PC-9 (cell line): Measurements from ENCODE around the gene CBX2. TPM values are rescaled to one million over a fixed set of nuclear protein-coding genes. Genes with fewer than 3 reads are reported as not detected.

Source experiments
- BruUV-seq: library from RNA; stranded (reverse); fragments of 400-500 nt; replicated peaks from 2 replicates; lab custom pipeline; 2021; lab: Mats Ljungman, UMichigan
- CTCF ChIA-PET: fragments of 300-600 bp; sonication (Branson Sonifier 250); formaldehyde crosslinking; loops from one replicate; lab custom pipeline; 2022; ENCODE audit warnings: antibody characterized with exemption; lab: Charles Lee
- POLR2A ChIA-PET: fragments of 300-600 bp; sonication (Branson Sonifier 250); formaldehyde crosslinking; loops from one replicate; lab custom pipeline; 2022; ENCODE audit warnings: antibody characterized with exemption; ENCODE audit not compliant: unreplicated experiment; lab: Charles Lee
- DNase-seq, 2 experiments: peaks; one replicate each; pipeline versions ENCODE4 v3.0.0 to v3.0.0-alpha.2; 2015 to 2022; ENCODE audit warnings: mixed read lengths in 1 of 2
- H2AFZ ChIP-seq: fragments of 200-600 bp; sonication (generic); 2 replicates; pipeline ENCODE4 v1.8.1; 2017; ENCODE audit warnings: antibody characterized with exemption
- H3F3A ChIP-seq: fragments of 200-600 bp; sonication (generic); 2 replicates; pipeline ENCODE4 v1.8.1; 2017; ENCODE audit warnings: antibody characterized with exemption, mild to moderate bottlenecking, low read depth; ENCODE audit not compliant: insufficient read depth
- H3K27ac ChIP-seq: fragments of 200-600 bp; sonication (generic); 2 replicates; pipeline ENCODE4 v1.6.1; 2016; ENCODE audit warnings: mixed run types
- H3K27me3 ChIP-seq: fragments of 200-600 bp; sonication (generic); 2 replicates; pipeline ENCODE4 v1.6.1; 2016; ENCODE audit warnings: low read depth, mixed run types; ENCODE audit not compliant: insufficient read depth
- H3K36me3 ChIP-seq: fragments of 200-600 bp; sonication (generic); 2 replicates; pipeline ENCODE4 v1.6.1; 2016; ENCODE audit warnings: low read depth, mixed run types
- H3K4me1 ChIP-seq: fragments of 200-600 bp; sonication (generic); replicated peaks from 2 replicates; pipeline ENCODE4 v1.6.1; 2016; ENCODE audit warnings: mixed run types; ENCODE audit not compliant: insufficient read depth
- H3K4me2 ChIP-seq: fragments of 200-600 bp; sonication (generic); 2 replicates; pipeline ENCODE4 v1.6.1; 2017; ENCODE audit warnings: mixed run types
- H3K4me3 ChIP-seq: fragments of 200-600 bp; sonication (generic); 2 replicates; pipeline ENCODE4 v1.6.1; 2016; ENCODE audit warnings: mixed run types
- H3K79me2 ChIP-seq: fragments of 200-600 bp; sonication (generic); 2 replicates; pipeline ENCODE4 v1.6.1; 2017; ENCODE audit warnings: low read depth, mixed run types
- H3K9me2 ChIP-seq: fragments of 200-600 bp; sonication (generic); 2 replicates; pipeline ENCODE4 v1.8.1; 2017; ENCODE audit warnings: mild to moderate bottlenecking; ENCODE audit not compliant: insufficient read depth
- H3K9me3 ChIP-seq: fragments of 200-600 bp; sonication (generic); 2 replicates; pipeline ENCODE4 v1.8.1; 2016; ENCODE audit warnings: low read depth; ENCODE audit not compliant: insufficient read depth
- H4K20me1 ChIP-seq: fragments of 200-600 bp; sonication (generic); 2 replicates; pipeline ENCODE4 v1.8.1; 2017; ENCODE audit not compliant: insufficient read depth
- EZH2 ChIP-seq: fragments of 200-600 bp; sonication (generic); IDR thresholded peaks from 2 replicates; pipeline ENCODE4 v1.8.0; 2017; ENCODE audit warnings: antibody characterized with exemption, low read depth
- intact Hi-C: fragments of 100-400 bp; cut with micrococcal nuclease; formaldehyde crosslinking; loops from one replicate; pipeline ENCODE4 v1.10.0; 2022; ENCODE audit not compliant: unreplicated experiment
- total RNA-seq: library from RNA; stranded (reverse); gene quantifications from 2 replicates; pipeline ENCODE4 v1.2.3, GENCODE V29; 2021
- TF ChIP-seq, protein P1 (sequence below): fragments of 200-600 bp; sonication (generic); conservative IDR thresholded peaks from 2 replicates; pipeline ENCODE4 v1.6.1; 2017; ENCODE audit warnings: mixed run types, antibody characterized with exemption, mild to moderate bottlenecking, moderate library complexity

Gene CBX2
- total RNA-seq, 1 experiment from 2014 or later = 32.6 TPM

- H3K4me2 ChIP-seq = no peak overlapping the region
- BruUV-seq = no TSS peak
- H3K4me3 ChIP-seq = no peak overlapping the region
- intact Hi-C loops = no loop called here
- H3K9me3 ChIP-seq = no peaks in the 10 kb centered on the region
- H3F3A ChIP-seq = peaks cover 18% of the 10 kb centered on the region; the same call in 1 of the 2 replicates
- peaks cover 20% of the 10 kb centered on the region for H3K79me2 ChIP-seq
- POLR2A ChIA-PET = no interaction called here
- H3K27me3 ChIP-seq = no peaks in the 10 kb centered on the region
- H3K9me2 ChIP-seq = no peaks in the 10 kb centered on the region
- peaks cover 26% of the 10 kb centered on the region for H3K4me1 ChIP-seq
- H3K27ac ChIP-seq = no peak overlapping the region
- CTCF ChIA-PET = no interaction called here
- no peak for DNase-seq
- H2AFZ ChIP-seq = no peak overlapping the region
- peaks cover 3% of the 10 kb centered on the region for H4K20me1 ChIP-seq
- no peaks in the 10 kb centered on the region for H3K36me3 ChIP-seq
- TF ChIP-seq, protein P1, sequence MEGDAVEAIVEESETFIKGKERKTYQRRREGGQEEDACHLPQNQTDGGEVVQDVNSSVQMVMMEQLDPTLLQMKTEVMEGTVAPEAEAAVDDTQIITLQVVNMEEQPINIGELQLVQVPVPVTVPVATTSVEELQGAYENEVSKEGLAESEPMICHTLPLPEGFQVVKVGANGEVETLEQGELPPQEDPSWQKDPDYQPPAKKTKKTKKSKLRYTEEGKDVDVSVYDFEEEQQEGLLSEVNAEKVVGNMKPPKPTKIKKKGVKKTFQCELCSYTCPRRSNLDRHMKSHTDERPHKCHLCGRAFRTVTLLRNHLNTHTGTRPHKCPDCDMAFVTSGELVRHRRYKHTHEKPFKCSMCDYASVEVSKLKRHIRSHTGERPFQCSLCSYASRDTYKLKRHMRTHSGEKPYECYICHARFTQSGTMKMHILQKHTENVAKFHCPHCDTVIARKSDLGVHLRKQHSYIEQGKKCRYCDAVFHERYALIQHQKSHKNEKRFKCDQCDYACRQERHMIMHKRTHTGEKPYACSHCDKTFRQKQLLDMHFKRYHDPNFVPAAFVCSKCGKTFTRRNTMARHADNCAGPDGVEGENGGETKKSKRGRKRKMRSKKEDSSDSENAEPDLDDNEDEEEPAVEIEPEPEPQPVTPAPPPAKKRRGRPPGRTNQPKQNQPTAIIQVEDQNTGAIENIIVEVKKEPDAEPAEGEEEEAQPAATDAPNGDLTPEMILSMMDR = no peak
- TF ChIP-seq EZH2 = no peak
Observed at GRCh38 chr17:79830303-79830702, 52.4 kb downstream of the CBX2 start.

DNA sequence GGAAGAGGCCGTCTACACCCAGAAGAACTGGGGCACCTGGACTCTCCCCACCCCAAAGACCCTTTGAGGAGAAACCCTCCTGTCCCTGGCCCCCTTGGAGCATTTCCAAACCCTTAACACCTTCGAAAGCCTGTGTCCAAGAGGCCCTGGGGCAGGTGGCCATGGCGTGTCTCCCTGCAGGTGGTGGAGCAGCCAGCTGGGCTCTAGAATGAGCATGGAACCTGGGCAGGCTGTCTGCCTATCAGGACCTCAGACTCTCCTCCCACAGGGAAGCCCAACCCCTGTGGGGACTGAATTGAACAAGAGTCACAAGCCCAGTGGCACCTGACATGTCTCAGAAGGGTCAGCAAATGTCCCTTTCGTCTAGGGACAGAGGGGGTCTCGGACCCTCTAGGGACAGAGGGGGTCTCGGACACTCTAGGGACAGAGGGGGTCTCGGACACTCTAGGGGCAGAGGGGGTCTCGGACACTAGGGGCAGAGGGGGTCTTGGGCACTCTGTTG, 52.9 kb downstream of the CBX2 start:
- TF ChIP-seq EZH2 = no peak
- TF ChIP-seq, protein P1 = no peak
- Histone ChIP-seq H3K27ac (no peak overlapping the region), H3K36me3 (no peaks in the 10 kb centered on the region), H3K4me3 (no peak overlapping the region), H3K9me3 (no peaks in the 10 kb centered on the region), H3F3A (peaks cover 18% of the 10 kb centered on the region; the same call in 1 of the 2 replicates), H3K4me2 (peak overlapping the region; percentile 73), H3K4me1 (peaks cover 28% of the 10 kb centered on the region), H3K27me3 (no peaks in the 10 kb centered on the region), H2AFZ (no peak overlapping the region), H3K9me2 (no peaks in the 10 kb centered on the region), H4K20me1 (peaks cover 8% of the 10 kb centered on the region), H3K79me2 (peaks cover 25% of the 10 kb centered on the region)
- DNase-seq = no peak
- BruUV-seq = no TSS peak
- intact Hi-C loops = no loop called here
- ChIA-PET POLR2A (no interaction called here), CTCF (no interaction called here)

- Histone ChIP-seq H3K4me2 (peak overlapping the region; percentile 73), H3K36me3 (no peaks in the 10 kb centered on the region), H3K27me3 (no peaks in the 10 kb centered on the region), H3F3A (peaks cover 18% of the 10 kb centered on the region; the same call in 1 of the 2 replicates), H2AFZ (no peak overlapping the region), H3K9me3 (no peaks in the 10 kb centered on the region), H3K9me2 (no peaks in the 10 kb centered on the region), H4K20me1 (peaks cover 10% of the 10 kb centered on the region), H3K27ac (peak overlapping the region; percentile 82), H3K4me1 (peaks cover 35% of the 10 kb centered on the region), H3K4me3 (peak overlapping the region; percentile 68), H3K79me2 (peaks cover 33% of the 10 kb centered on the region)
- TF ChIP-seq, protein P1 = no peak
- TF ChIP-seq EZH2 = no peak
- CTCF ChIA-PET = no interaction called here
- BruUV-seq = TSS peak; percentile 15
- POLR2A ChIA-PET = no interaction called here
- intact Hi-C loops = loop anchor here (1.0 kb wide), 2 partner anchors 20 to 34 kb away; partner anchors contain the start of gene CBX8
- DNase-seq = peak in 1 of 2 experiments; percentile 79
Observed at GRCh38 chr17:79831265-79832217, 53.6 kb downstream of the CBX2 start.
